ENCODE data around the gene WDR13.
"Not testable (repeated sequence)": the region's sequence is repeated elsewhere in the genome, so short reads cannot be mapped to it uniquely, and the experiment has no call there.

WDR13 gene

GRCh38 chrX:48595929-48596328 is 1.4 kb upstream of the WDR13 start:
- DNase-seq: no peak

- DNase-seq: no peak
Observed at GRCh38 chrX:48598614-48599013, 1.3 kb downstream of the WDR13 start.

- no peak for DNase-seq
Observed at GRCh38 chrX:48599341-48599740, 2.0 kb downstream of the WDR13 start.

- DNase-seq: no peak
Observed at GRCh38 chrX:48600226-48600625, 2.9 kb downstream of the WDR13 start.

GRCh38 chrX:48601741-48602394 is 4.6 kb downstream of the WDR13 start:
- no peak for DNase-seq

GRCh38 chrX:48604701-48605100 is 7.4 kb downstream of the WDR13 start:
- no peak for DNase-seq

- no peak for DNase-seq
Observed at GRCh38 chrX:48606091-48606490, 8.8 kb downstream of the WDR13 start.

GRCh38 chrX:48611703-48612102 is 14.4 kb downstream of the WDR13 start:
- no peak for DNase-seq

GRCh38 chrX:48613502-48614160 is 16.3 kb downstream of the WDR13 start:
- no peak for DNase-seq

GRCh38 chrX:48616576-48616975 is 19.3 kb downstream of the WDR13 start:
- DNase-seq: no peak

- no peak for DNase-seq
Observed at GRCh38 chrX:48617542-48618340, 20.4 kb downstream of the WDR13 start.

GRCh38 chrX:48626401-48627298 is 29.4 kb downstream of the WDR13 start:
- DNase-seq: no peak

GRCh38 chrX:48631376-48632090 is 34.2 kb downstream of the WDR13 start:
- DNase-seq: peak; percentile 95

GRCh38 chrX:48632207-48632606 is 34.9 kb downstream of the WDR13 start:
- DNase-seq: no peak

GRCh38 chrX:48636301-48636700 is 39.0 kb downstream of the WDR13 start:
- no peak for DNase-seq

- DNase-seq: no peak
Observed at GRCh38 chrX:48636776-48637175, 39.5 kb downstream of the WDR13 start.

GRCh38 chrX:48645669-48646068 is 48.4 kb downstream of the WDR13 start:
- no peak for DNase-seq

- DNase-seq: peak; percentile 55
Observed at GRCh38 chrX:48648336-48648751, 51.1 kb downstream of the WDR13 start.

GRCh38 chrX:48649102-48649501 is 51.8 kb downstream of the WDR13 start:
- no peak for DNase-seq

GRCh38 chrX:48652055-48652579 is 54.8 kb downstream of the WDR13 start:
- DNase-seq: not testable (repeated sequence)

GRCh38 chrX:48654746-48655145 is 57.5 kb downstream of the WDR13 start:
- not testable (repeated sequence) for DNase-seq

All from RPMI8226 (cell line).